ENCODE measurements around the gene CPD.

The CPD gene

GRCh38 chr17:30361766-30362279 is 16.9 kb upstream of the CPD start:
- ChIA-PET CTCF (interaction anchor here (1.7 to 2.2 kb wide), 2 partner anchors 15 to 20 kb away, joined by 4 to 8 read pairs; no protein-coding TSS in a partner anchor), POLR2A (no interaction called here)
- TF ChIP-seq, protein P1, sequence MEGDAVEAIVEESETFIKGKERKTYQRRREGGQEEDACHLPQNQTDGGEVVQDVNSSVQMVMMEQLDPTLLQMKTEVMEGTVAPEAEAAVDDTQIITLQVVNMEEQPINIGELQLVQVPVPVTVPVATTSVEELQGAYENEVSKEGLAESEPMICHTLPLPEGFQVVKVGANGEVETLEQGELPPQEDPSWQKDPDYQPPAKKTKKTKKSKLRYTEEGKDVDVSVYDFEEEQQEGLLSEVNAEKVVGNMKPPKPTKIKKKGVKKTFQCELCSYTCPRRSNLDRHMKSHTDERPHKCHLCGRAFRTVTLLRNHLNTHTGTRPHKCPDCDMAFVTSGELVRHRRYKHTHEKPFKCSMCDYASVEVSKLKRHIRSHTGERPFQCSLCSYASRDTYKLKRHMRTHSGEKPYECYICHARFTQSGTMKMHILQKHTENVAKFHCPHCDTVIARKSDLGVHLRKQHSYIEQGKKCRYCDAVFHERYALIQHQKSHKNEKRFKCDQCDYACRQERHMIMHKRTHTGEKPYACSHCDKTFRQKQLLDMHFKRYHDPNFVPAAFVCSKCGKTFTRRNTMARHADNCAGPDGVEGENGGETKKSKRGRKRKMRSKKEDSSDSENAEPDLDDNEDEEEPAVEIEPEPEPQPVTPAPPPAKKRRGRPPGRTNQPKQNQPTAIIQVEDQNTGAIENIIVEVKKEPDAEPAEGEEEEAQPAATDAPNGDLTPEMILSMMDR (IDR thresholded peaks at IDR 0.05; ENCODE audit: insufficient read depth, low read length, missing control alignments): no peak
- DNase-seq (ENCODE audit: low read depth, low spot score): no peak
- no peak overlapping the region for H3K4me3 ChIP-seq (ENCODE audit: low read depth, low read length)

DNA sequence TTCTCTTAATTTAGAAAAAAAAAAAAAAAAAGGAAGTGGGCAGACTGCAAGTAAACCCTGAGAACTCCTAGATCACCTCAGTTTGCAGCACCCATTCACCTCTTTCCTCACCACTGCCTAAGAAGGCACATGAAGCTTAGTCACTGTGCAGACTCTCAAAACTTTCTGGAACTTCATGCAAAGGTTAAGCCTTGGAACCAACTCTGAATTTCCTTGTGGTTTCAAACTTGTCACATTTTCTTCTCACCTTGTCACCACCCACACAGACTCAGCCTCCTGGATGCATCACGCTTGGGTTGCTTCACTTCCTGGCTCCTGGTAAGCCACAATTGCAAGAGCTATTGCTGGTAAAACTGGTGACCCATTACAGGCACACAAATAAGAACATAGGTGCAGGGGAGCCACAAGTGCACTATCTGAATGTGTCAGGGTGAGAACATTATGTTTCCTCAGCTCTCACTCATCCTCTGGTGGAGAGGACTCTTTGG is 15.0 kb upstream of the CPD start:
- ChIA-PET POLR2A (no interaction called here), CTCF (interaction anchor here (0.8 kb wide), 1 partner anchor 24 kb away, joined by 4 read pairs; no protein-coding TSS in a partner anchor)
- DNase-seq (ENCODE audit: low read depth, low spot score): no peak
- TF ChIP-seq, protein P1 (IDR thresholded peaks at IDR 0.05; ENCODE audit: insufficient read depth, low read length, missing control alignments): no peak
- no peak overlapping the region for H3K4me3 ChIP-seq (ENCODE audit: low read depth, low read length)

GRCh38 chr17:30366536-30366935 is 12.2 kb upstream of the CPD start:
- POLR2A ChIA-PET: no interaction called here
- TF ChIP-seq, protein P1 (IDR thresholded peaks at IDR 0.05; ENCODE audit: insufficient read depth, low read length, missing control alignments): no peak
- no peak overlapping the region for H3K4me3 ChIP-seq (ENCODE audit: low read depth, low read length)

DNA sequence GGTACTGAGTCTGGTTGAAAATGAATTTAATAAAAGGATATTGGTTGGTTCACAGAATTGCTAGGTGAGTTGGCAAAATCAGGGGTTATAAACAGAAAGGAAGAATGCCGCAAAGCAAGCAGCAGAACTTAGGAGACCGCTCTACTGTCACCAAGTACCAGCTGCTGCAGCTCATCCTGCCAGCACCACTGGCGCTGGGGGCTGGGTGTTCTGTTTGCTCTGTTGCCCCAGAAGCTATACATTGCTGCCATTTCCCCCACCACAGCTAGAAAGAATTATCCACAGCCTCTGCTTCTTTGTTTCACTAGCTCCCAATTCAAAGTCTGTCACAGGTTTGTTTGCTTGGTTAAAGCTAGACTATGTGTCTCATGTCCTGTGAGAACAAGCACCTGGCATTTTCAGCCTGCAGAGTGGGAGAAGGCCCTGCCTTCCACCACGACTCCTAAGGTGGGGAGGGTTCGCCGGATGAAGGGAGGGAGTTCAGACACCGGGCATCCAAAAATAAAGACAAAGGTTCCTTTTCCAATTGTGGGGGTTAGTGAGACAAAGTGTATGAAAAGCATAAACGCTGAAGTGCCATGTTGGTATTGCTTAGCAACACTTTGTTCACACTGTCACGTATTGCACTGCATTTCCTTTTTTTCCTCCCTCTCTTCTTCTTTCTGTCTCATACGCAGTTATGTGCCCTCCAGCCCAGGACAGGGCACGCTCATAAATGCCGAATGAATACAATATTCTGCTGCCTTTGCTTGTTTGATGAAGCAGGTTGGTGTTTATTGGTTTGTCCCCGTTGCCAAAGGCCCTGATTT is 9.6 kb upstream of the CPD start:
- POLR2A ChIA-PET: no interaction called here
- TF ChIP-seq, protein P1 (IDR thresholded peaks at IDR 0.05; ENCODE audit: insufficient read depth, low read length, missing control alignments): no peak
- CTCF ChIA-PET: no interaction called here
- DNase-seq (ENCODE audit: low read depth, low spot score): no peak
- no peak overlapping the region for H3K4me3 ChIP-seq (ENCODE audit: low read depth, low read length)

More at GRCh38 chr17:30366536-30366935, 12.2 kb upstream of the CPD start:
- CTCF ChIA-PET: interaction anchor here (1.3 to 1.9 kb wide), 3 partner anchors 32 to 262 kb away, joined by 4 to 5 read pairs (median 4); partner anchors contain the start of gene GOSR1
- no peak for DNase-seq (ENCODE audit: low read depth, low spot score)

- TF ChIP-seq, protein P1 (IDR thresholded peaks at IDR 0.05; ENCODE audit: insufficient read depth, low read length, missing control alignments): no peak
- ChIA-PET CTCF (interaction anchor here (1.1 kb wide), 1 partner anchor 29 kb away, joined by 4 read pairs; no protein-coding TSS in a partner anchor), POLR2A (no interaction called here)
- H3K4me3 ChIP-seq (ENCODE audit: low read depth, low read length): no peak overlapping the region
- no peak for DNase-seq (ENCODE audit: low read depth, low spot score)
Observed at GRCh38 chr17:30369995-30370394, 8.7 kb upstream of the CPD start.

GRCh38 chr17:30372755-30373154 is 6.0 kb upstream of the CPD start:
- TF ChIP-seq, protein P1 (IDR thresholded peaks at IDR 0.05; ENCODE audit: insufficient read depth, low read length, missing control alignments): no peak
- DNase-seq (ENCODE audit: low read depth, low spot score): no peak
- ChIA-PET POLR2A (no interaction called here), CTCF (no interaction called here)
- H3K4me3 ChIP-seq (ENCODE audit: low read depth, low read length): no peak overlapping the region

All from AG04449 (cell line).